SK-N-SH treated with all-trans-retinoic acid at 6 μM for 48 hours (cell line): ENCODE measurements around the gene SYT7.

ENCODE experiments used
- ATAC-seq: fragments of 200-7000 bp; cut with Tn5 transposase; 3 replicates; pipeline ENCODE4 v1.9.1; 2020; ENCODE audit warnings: mild to moderate bottlenecking, moderate library complexity
- ARNTL ChIP-seq: fragments of 450-650 bp; formaldehyde crosslinking; IDR thresholded peaks from 2 replicates; pipeline ENCODE4 v1.5.0; 2020; ENCODE audit warnings: low read depth, mild to moderate bottlenecking, moderate library complexity, borderline replicate concordance
- BACH2 ChIP-seq: fragments of 250-450 bp; sonication (Bioruptor Pico); IDR thresholded peaks from 2 replicates; pipeline ENCODE4 v1.9.0; 2021; ENCODE audit warnings: mild to moderate bottlenecking, borderline replicate concordance
- CSDC2 ChIP-seq: fragments of 250-450 bp; sonication (Bioruptor Pico); IDR thresholded peaks from 2 replicates; pipeline ENCODE4 v1.5.0; 2020; ENCODE audit warnings: mild to moderate bottlenecking, moderate library complexity
- ESRRG ChIP-seq: fragments of 250-450 bp; sonication (Bioruptor Pico); IDR thresholded peaks from 2 replicates; pipeline ENCODE4 v1.6.1; 2021; ENCODE audit warnings: mild to moderate bottlenecking
- GLIS3 ChIP-seq: fragments of 250-450 bp; sonication (Bioruptor Pico); IDR thresholded peaks from 2 replicates; pipeline ENCODE4 v1.5.0; 2020; ENCODE audit warnings: mild to moderate bottlenecking, moderate library complexity
- ISL1 ChIP-seq: fragments of 250-450 bp; sonication (Bioruptor Pico); IDR thresholded peaks from 2 replicates; pipeline ENCODE4 v2.1.2; 2022; ENCODE audit warnings: mild to moderate bottlenecking, moderate library complexity
- OSR1 ChIP-seq: fragments of 250-450 bp; sonication (Bioruptor Pico); IDR thresholded peaks from 2 replicates; pipeline ENCODE4 v1.8.0; 2022; ENCODE audit warnings: moderate library complexity, mild to moderate bottlenecking, inconsistent platforms
- RARB ChIP-seq: fragments of 250-450 bp; sonication (Bioruptor Pico); IDR thresholded peaks from 2 replicates; pipeline ENCODE4 v1.8.0; 2021; ENCODE audit warnings: mild to moderate bottlenecking, moderate library complexity
- SNAI2 ChIP-seq: fragments of 250-450 bp; sonication (Bioruptor Pico); IDR thresholded peaks from 2 replicates; pipeline ENCODE4 v1.5.0; 2020; ENCODE audit warnings: mild to moderate bottlenecking, moderate library complexity
- TCF4 ChIP-seq: fragments of 250-450 bp; sonication (Bioruptor Pico); IDR thresholded peaks from 2 replicates; pipeline ENCODE4 v1.8.0; 2021; ENCODE audit warnings: mild to moderate bottlenecking, moderate library complexity, borderline replicate concordance
- TOX ChIP-seq: fragments of 250-450 bp; sonication (Bioruptor Pico); IDR thresholded peaks from 2 replicates; pipeline ENCODE4 v1.8.0; 2021; ENCODE audit warnings: mild to moderate bottlenecking, moderate library complexity, borderline replicate concordance
- ZC3H10 ChIP-seq: fragments of 250-450 bp; sonication (Bioruptor Pico); IDR thresholded peaks from 2 replicates; pipeline ENCODE4 v1.5.1; 2021; ENCODE audit warnings: mild to moderate bottlenecking, moderate library complexity
- ZFP3 ChIP-seq: fragments of 250-450 bp; sonication (Bioruptor Pico); IDR thresholded peaks from 2 replicates; pipeline ENCODE4 v1.5.0; 2020; ENCODE audit warnings: mild to moderate bottlenecking, moderate library complexity
- ZFP30 ChIP-seq: fragments of 450-650 bp; formaldehyde crosslinking; IDR thresholded peaks from 2 replicates; pipeline ENCODE4 v1.5.0; 2022; ENCODE audit warnings: mild to moderate bottlenecking, moderate library complexity
- ZNF70 ChIP-seq: fragments of 450-650 bp; formaldehyde crosslinking; IDR thresholded peaks from 2 replicates; pipeline ENCODE4 v1.5.0; 2020; ENCODE audit warnings: mild to moderate bottlenecking, moderate library complexity
- ZNF8 ChIP-seq: fragments of 450-650 bp; formaldehyde crosslinking; IDR thresholded peaks from 2 replicates; pipeline ENCODE4 v1.5.0; 2020; ENCODE audit warnings: mild to moderate bottlenecking, moderate library complexity
- TF ChIP-seq, protein P1 (sequence below): fragments of 250-450 bp; sonication (Bioruptor Pico); IDR thresholded peaks from 2 replicates; pipeline ENCODE4 v1.8.0; 2021; ENCODE audit warnings: low read depth, mild to moderate bottlenecking, moderate library complexity, borderline replicate concordance
- TF ChIP-seq, protein P2 (sequence below): fragments of 250-450 bp; sonication (Bioruptor Pico); IDR thresholded peaks from 2 replicates; pipeline ENCODE4 v1.5.1; 2020; ENCODE audit warnings: low read depth, mild to moderate bottlenecking, moderate library complexity
- TF ChIP-seq, protein P3 (sequence below): fragments of 250-450 bp; sonication (Bioruptor Pico); IDR thresholded peaks from 2 replicates; pipeline ENCODE4 v1.5.0; 2020; ENCODE audit warnings: mild to moderate bottlenecking, moderate library complexity
- TF ChIP-seq, protein P4 (sequence below): fragments of 250-450 bp; sonication (Bioruptor Pico); IDR thresholded peaks from 2 replicates; pipeline ENCODE4 v1.5.1; 2021; ENCODE audit warnings: mild to moderate bottlenecking, moderate library complexity
- TF ChIP-seq, protein P5 (sequence below): fragments of 250-450 bp; sonication (Bioruptor Pico); IDR thresholded peaks from 2 replicates; pipeline ENCODE4 v1.8.0; 2020; ENCODE audit warnings: mild to moderate bottlenecking, moderate library complexity, borderline replicate concordance

The SYT7 gene

GRCh38 chr11:61560751-61561150 is 20.1 kb downstream of the SYT7 start:
- TF ChIP-seq, protein P1, sequence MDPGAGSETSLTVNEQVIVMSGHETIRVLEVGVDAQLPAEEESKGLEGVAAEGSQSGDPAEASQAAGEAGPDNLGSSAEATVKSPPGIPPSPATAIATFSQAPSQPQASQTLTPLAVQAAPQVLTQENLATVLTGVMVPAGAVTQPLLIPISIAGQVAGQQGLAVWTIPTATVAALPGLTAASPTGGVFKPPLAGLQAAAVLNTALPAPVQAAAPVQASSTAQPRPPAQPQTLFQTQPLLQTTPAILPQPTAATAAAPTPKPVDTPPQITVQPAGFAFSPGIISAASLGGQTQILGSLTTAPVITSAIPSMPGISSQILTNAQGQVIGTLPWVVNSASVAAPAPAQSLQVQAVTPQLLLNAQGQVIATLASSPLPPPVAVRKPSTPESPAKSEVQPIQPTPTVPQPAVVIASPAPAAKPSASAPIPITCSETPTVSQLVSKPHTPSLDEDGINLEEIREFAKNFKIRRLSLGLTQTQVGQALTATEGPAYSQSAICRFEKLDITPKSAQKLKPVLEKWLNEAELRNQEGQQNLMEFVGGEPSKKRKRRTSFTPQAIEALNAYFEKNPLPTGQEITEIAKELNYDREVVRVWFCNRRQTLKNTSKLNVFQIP (CRISPR knock-in tag) = no peak
- no peak for TF ChIP-seq CSDC2 (CRISPR knock-in tag)
- no peak for TF ChIP-seq ZNF8 (CRISPR knock-in tag)
- TF ChIP-seq BACH2 (CRISPR knock-in tag) = no peak
- no peak for TF ChIP-seq GLIS3 (CRISPR knock-in tag)
- no peak for TF ChIP-seq ISL1 (CRISPR knock-in tag)
- TF ChIP-seq ARNTL (CRISPR knock-in tag) = no peak
- TF ChIP-seq, protein P2, sequence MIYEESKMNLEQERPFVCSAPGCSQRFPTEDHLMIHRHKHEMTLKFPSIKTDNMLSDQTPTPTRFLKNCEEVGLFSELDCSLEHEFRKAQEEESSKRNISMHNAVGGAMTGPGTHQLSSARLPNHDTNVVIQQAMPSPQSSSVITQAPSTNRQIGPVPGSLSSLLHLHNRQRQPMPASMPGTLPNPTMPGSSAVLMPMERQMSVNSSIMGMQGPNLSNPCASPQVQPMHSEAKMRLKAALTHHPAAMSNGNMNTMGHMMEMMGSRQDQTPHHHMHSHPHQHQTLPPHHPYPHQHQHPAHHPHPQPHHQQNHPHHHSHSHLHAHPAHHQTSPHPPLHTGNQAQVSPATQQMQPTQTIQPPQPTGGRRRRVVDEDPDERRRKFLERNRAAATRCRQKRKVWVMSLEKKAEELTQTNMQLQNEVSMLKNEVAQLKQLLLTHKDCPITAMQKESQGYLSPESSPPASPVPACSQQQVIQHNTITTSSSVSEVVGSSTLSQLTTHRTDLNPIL = no peak
- TF ChIP-seq, protein P3, sequence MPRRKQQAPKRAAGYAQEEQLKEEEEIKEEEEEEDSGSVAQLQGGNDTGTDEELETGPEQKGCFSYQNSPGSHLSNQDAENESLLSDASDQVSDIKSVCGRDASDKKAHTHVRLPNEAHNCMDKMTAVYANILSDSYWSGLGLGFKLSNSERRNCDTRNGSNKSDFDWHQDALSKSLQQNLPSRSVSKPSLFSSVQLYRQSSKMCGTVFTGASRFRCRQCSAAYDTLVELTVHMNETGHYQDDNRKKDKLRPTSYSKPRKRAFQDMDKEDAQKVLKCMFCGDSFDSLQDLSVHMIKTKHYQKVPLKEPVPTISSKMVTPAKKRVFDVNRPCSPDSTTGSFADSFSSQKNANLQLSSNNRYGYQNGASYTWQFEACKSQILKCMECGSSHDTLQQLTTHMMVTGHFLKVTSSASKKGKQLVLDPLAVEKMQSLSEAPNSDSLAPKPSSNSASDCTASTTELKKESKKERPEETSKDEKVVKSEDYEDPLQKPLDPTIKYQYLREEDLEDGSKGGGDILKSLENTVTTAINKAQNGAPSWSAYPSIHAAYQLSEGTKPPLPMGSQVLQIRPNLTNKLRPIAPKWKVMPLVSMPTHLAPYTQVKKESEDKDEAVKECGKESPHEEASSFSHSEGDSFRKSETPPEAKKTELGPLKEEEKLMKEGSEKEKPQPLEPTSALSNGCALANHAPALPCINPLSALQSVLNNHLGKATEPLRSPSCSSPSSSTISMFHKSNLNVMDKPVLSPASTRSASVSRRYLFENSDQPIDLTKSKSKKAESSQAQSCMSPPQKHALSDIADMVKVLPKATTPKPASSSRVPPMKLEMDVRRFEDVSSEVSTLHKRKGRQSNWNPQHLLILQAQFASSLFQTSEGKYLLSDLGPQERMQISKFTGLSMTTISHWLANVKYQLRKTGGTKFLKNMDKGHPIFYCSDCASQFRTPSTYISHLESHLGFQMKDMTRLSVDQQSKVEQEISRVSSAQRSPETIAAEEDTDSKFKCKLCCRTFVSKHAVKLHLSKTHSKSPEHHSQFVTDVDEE (CRISPR knock-in tag) = no peak
- TF ChIP-seq ZFP3 (CRISPR knock-in tag) = no peak
- no peak for TF ChIP-seq ZNF70 (CRISPR knock-in tag)
- TF ChIP-seq OSR1 (CRISPR knock-in tag) = no peak
- TF ChIP-seq TCF4 = no peak
- no peak for TF ChIP-seq ZFP30 (CRISPR knock-in tag)
- no peak for TF ChIP-seq RARB (CRISPR knock-in tag)
- TF ChIP-seq ESRRG (CRISPR knock-in tag) = no peak
- TF ChIP-seq ZC3H10 (CRISPR knock-in tag) = no peak
- TF ChIP-seq TOX (CRISPR knock-in tag) = no peak
- no peak for ATAC-seq

GRCh38 chr11:61556621-61557020 is 24.3 kb downstream of the SYT7 start:
- TF ChIP-seq BACH2 (CRISPR knock-in tag) = no peak
- no peak for TF ChIP-seq TCF4
- no peak for TF ChIP-seq SNAI2 (CRISPR knock-in tag)
- no peak for TF ChIP-seq ZNF70 (CRISPR knock-in tag)
- TF ChIP-seq ARNTL (CRISPR knock-in tag) = no peak
- no peak for TF ChIP-seq ZNF8 (CRISPR knock-in tag)
- TF ChIP-seq, protein P4, sequence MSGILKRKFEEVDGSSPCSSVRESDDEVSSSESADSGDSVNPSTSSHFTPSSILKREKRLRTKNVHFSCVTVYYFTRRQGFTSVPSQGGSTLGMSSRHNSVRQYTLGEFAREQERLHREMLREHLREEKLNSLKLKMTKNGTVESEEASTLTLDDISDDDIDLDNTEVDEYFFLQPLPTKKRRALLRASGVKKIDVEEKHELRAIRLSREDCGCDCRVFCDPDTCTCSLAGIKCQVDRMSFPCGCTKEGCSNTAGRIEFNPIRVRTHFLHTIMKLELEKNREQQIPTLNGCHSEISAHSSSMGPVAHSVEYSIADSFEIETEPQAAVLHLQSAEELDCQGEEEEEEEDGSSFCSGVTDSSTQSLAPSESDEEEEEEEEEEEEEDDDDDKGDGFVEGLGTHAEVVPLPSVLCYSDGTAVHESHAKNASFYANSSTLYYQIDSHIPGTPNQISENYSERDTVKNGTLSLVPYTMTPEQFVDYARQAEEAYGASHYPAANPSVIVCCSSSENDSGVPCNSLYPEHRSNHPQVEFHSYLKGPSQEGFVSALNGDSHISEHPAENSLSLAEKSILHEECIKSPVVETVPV = no peak
- no peak for TF ChIP-seq ZC3H10 (CRISPR knock-in tag)
- TF ChIP-seq, protein P5, sequence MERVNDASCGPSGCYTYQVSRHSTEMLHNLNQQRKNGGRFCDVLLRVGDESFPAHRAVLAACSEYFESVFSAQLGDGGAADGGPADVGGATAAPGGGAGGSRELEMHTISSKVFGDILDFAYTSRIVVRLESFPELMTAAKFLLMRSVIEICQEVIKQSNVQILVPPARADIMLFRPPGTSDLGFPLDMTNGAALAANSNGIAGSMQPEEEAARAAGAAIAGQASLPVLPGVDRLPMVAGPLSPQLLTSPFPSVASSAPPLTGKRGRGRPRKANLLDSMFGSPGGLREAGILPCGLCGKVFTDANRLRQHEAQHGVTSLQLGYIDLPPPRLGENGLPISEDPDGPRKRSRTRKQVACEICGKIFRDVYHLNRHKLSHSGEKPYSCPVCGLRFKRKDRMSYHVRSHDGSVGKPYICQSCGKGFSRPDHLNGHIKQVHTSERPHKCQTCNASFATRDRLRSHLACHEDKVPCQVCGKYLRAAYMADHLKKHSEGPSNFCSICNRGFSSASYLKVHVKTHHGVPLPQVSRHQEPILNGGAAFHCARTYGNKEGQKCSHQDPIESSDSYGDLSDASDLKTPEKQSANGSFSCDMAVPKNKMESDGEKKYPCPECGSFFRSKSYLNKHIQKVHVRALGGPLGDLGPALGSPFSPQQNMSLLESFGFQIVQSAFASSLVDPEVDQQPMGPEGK (CRISPR knock-in tag) = no peak
- no peak for TF ChIP-seq RARB (CRISPR knock-in tag)
- TF ChIP-seq ZFP30 (CRISPR knock-in tag) = no peak
- TF ChIP-seq, protein P3 (CRISPR knock-in tag) = no peak
- TF ChIP-seq ISL1 (CRISPR knock-in tag) = no peak
- TF ChIP-seq CSDC2 (CRISPR knock-in tag) = no peak
- TF ChIP-seq OSR1 (CRISPR knock-in tag) = no peak
- no peak for ATAC-seq
